HG03575 (cell line): ENCODE measurements around the gene BPHL.
"Not testable (repeated sequence)": the region's sequence is repeated elsewhere in the genome, so short reads cannot be mapped to it uniquely, and the experiment has no call there.

Experiments used
- ATAC-seq: cut with Tn5 transposase; IDR thresholded peaks from one replicate; pipeline ENCODE4 v1.9.1; 2021; ENCODE audit not compliant: unreplicated experiment, insufficient number of reproducible peaks, low FRiP score; ENCODE audit errors: extremely low read depth

BPHL gene

GRCh38 chr6:3117912-3118352 is 579 bp upstream of the BPHL start:
- no peak for ATAC-seq

GRCh38 chr6:3119040-3119723 is 671 bp downstream of the BPHL start:
- no peak for ATAC-seq

GRCh38 chr6:3120765-3121089 is 2.2 kb downstream of the BPHL start:
- no peak for ATAC-seq

- ATAC-seq, result no peak
Measured at GRCh38 chr6:3122823-3123182, 4.3 kb downstream of the BPHL start.

- no peak for ATAC-seq
Measured at GRCh38 chr6:3124667-3125066, 6.2 kb downstream of the BPHL start.

GRCh38 chr6:3125815-3126214 is 7.3 kb downstream of the BPHL start:
- ATAC-seq, result no peak

- no peak for ATAC-seq
Measured at GRCh38 chr6:3128356-3129108, 10.0 kb downstream of the BPHL start.

GRCh38 chr6:3131695-3132094 is 13.2 kb downstream of the BPHL start:
- ATAC-seq, result no peak

GRCh38 chr6:3133515-3133914 is 15.0 kb downstream of the BPHL start:
- ATAC-seq, result no peak

- ATAC-seq, result no peak
Measured at GRCh38 chr6:3135668-3136291, 17.3 kb downstream of the BPHL start.

- no peak for ATAC-seq
Measured at GRCh38 chr6:3136292-3137011, 17.9 kb downstream of the BPHL start.

GRCh38 chr6:3137057-3137777 is 18.7 kb downstream of the BPHL start:
- ATAC-seq, result no peak

GRCh38 chr6:3137873-3138272 is 19.4 kb downstream of the BPHL start:
- ATAC-seq, result not testable (repeated sequence)

- no peak for ATAC-seq
Measured at GRCh38 chr6:3138341-3138740, 19.8 kb downstream of the BPHL start.

- no peak for ATAC-seq
Measured at GRCh38 chr6:3139090-3139903, 20.8 kb downstream of the BPHL start.

GRCh38 chr6:3140201-3140600 is 21.7 kb downstream of the BPHL start:
- no peak for ATAC-seq

GRCh38 chr6:3142536-3142935 is 24.0 kb downstream of the BPHL start:
- ATAC-seq, result no peak

- no peak for ATAC-seq
Measured at GRCh38 chr6:3143158-3143557, 24.6 kb downstream of the BPHL start.
